GM12892 (cell line): ENCODE measurements around the gene PRKAG2.

Experiments
- DNase-seq: peaks from one replicate; pipeline ENCODE4 v3.0.0; 2011; ENCODE audit not compliant: insufficient read length
- FAIRE-seq: peaks from 2 replicates; lab custom pipeline; 2011; peaks lifted over from hg19 to GRCh38; lab: Jason Lieb, UNC
- POLR2A ChIP-seq: IDR thresholded peaks from 2 replicates; pipeline ENCODE4 v1.6.1; 2011; ENCODE audit warnings: low read depth, low read length, control low read depth
- POLR2AphosphoS5 ChIP-seq: IDR thresholded peaks from 2 replicates; pipeline ENCODE4 v1.6.1; 2011; ENCODE audit warnings: low read depth, low read length, control low read depth
- TAF1 ChIP-seq: IDR thresholded peaks from 2 replicates; pipeline ENCODE4 v1.6.1; 2011; ENCODE audit warnings: low read depth, mild to moderate bottlenecking, control low read depth, low read length, borderline replicate concordance

The PRKAG2 gene

GRCh38 chr7:151723321-151723720 lies 153.6 kb downstream of the PRKAG2 start:
- TF ChIP-seq POLR2A (no peak), POLR2AphosphoS5 (no peak), TAF1 (no peak)
- no peak for FAIRE-seq
- DNase-seq: no peak

GRCh38 chr7:151722533-151722932 lies 154.4 kb downstream of the PRKAG2 start:
- DNase-seq: no peak
- TF ChIP-seq TAF1 (no peak), POLR2A (no peak), POLR2AphosphoS5 (no peak)
- no peak for FAIRE-seq

- DNase-seq: no peak
- no peak for FAIRE-seq
- no peak for TF ChIP-seq POLR2A
- no peak for TF ChIP-seq TAF1
- no peak for TF ChIP-seq POLR2AphosphoS5
Observed at GRCh38 chr7:151721694-151722093, 155.2 kb downstream of the PRKAG2 start.

- no peak for FAIRE-seq
- DNase-seq: no peak
- TF ChIP-seq TAF1: no peak
- no peak for TF ChIP-seq POLR2AphosphoS5
- TF ChIP-seq POLR2A: no peak
Observed at GRCh38 chr7:151721236-151721635, 155.7 kb downstream of the PRKAG2 start.

- no peak for DNase-seq
- TF ChIP-seq TAF1 (no peak), POLR2A (no peak), POLR2AphosphoS5 (no peak)
- FAIRE-seq: no peak
Observed at GRCh38 chr7:151720280-151720679, 156.6 kb downstream of the PRKAG2 start.

- no peak for DNase-seq
- no peak for FAIRE-seq
- TF ChIP-seq TAF1 (no peak), POLR2AphosphoS5 (no peak), POLR2A (no peak)
Observed at GRCh38 chr7:151719897-151720242, 157.0 kb downstream of the PRKAG2 start.

- TF ChIP-seq POLR2A (no peak), TAF1 (no peak), POLR2AphosphoS5 (no peak)
- DNase-seq (no peak), FAIRE-seq (no peak)
Observed at GRCh38 chr7:151719031-151719896, 157.7 kb downstream of the PRKAG2 start.

- TF ChIP-seq TAF1 (no peak), POLR2A (no peak), POLR2AphosphoS5 (no peak)
- DNase-seq (no peak), FAIRE-seq (no peak)
Observed at GRCh38 chr7:151717918-151718317, 159.0 kb downstream of the PRKAG2 start.

- DNase-seq (no peak), FAIRE-seq (no peak)
- no peak for TF ChIP-seq POLR2A
- TF ChIP-seq POLR2AphosphoS5: no peak
- TF ChIP-seq TAF1: no peak
Observed at GRCh38 chr7:151717415-151717814, 159.5 kb downstream of the PRKAG2 start.

- TF ChIP-seq TAF1: no peak
- no peak for TF ChIP-seq POLR2A
- no peak for TF ChIP-seq POLR2AphosphoS5
- DNase-seq: no peak
- FAIRE-seq: no peak
Observed at GRCh38 chr7:151716323-151716722, 160.6 kb downstream of the PRKAG2 start.

- no peak for DNase-seq
- no peak for FAIRE-seq
- no peak for TF ChIP-seq TAF1
- no peak for TF ChIP-seq POLR2A
- no peak for TF ChIP-seq POLR2AphosphoS5
Observed at GRCh38 chr7:151715666-151716315, 161.1 kb downstream of the PRKAG2 start.
